HG02970 (cell line): ENCODE data around the gene YPEL2.
"Not testable (repeated sequence)": the region's sequence is repeated elsewhere in the genome, so short reads cannot be mapped to it uniquely, and the experiment has no call there.

Source experiments
- ATAC-seq: cut with Tn5 transposase; IDR thresholded peaks from one replicate; pipeline ENCODE4 v1.9.1; 2021; ENCODE audit warnings: mild to moderate bottlenecking, moderate library complexity, moderate number of reproducible peaks; ENCODE audit not compliant: unreplicated experiment, low FRiP score

The YPEL2 gene

DNA sequence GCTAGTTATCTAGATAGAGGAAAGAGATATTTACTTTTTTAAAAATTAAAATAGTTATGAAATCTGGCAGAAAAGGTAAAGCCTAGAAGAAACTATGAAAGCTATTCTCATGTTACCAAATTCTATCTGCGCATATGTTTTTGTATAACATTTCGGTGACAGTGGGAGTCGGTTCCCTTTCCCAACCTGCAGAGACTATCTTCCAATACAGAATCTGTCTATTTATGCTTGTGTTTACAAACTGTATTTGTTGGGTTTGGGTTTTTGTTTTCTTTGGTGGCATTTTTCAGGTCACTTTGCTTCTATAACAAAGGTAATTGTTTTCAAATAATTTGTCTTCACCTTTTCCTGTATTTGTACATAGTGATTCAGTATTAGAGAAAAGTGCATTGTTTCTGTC, 69.8 kb downstream of the YPEL2 start:
- ATAC-seq = no peak

GRCh38 chr17:59401725-59402124, 70.3 kb downstream of the YPEL2 start:
- ATAC-seq = no peak

- ATAC-seq = no peak
These were observed 71.3 kb downstream of the YPEL2 start for GRCh38 chr17:59402760-59403159.

DNA sequence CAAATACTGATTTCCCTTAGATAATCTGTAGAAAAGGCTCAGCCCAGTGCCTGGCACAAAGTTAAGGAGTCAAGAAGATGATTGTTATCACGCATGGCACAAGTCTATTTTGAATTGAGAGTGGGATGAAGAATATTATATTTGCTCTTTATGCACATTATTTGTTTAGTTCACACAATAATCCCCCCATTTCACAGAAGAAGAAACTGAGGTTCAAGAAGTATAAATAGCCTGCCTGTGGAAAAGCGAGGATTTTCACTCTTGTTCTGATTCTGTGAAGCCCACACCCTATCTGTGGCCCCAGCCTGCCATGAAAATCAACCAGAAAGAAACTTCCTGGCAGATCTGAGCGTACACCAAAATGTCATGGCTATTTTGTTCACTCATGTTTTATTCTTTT, 73.0 kb downstream of the YPEL2 start:
- ATAC-seq = no peak

- ATAC-seq = no peak
These were observed 74.7 kb downstream of the YPEL2 start for GRCh38 chr17:59405944-59406705.

DNA sequence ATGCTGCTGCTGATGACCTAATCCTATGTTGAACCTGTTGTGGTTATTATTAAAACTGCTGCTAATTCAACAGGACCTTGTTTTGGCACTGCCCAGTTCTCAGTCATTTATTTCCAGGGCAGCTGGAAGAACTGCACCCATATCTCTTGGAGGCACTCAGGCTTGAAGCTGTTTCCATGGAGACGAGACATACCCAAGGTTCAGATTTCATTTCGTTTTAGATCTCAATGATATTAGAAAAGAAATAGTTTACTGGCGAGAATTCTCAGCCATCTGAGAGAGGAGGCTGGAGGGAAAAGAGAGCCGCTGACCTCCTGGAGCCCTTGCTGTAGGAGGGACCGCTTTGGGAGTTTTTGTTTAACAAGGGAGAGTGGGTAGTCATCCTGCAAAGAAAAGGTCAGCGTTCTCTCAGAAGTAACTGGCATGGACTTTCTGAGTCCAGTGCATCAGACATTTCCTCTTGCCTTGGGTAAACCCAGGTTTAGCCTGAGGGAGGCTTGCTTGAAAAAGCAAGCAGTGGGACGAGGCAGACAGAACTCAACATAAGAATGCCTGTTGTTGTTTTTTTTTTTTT, 75.4 kb downstream of the YPEL2 start:
- no peak for ATAC-seq

- no peak for ATAC-seq
These were observed 78.0 kb downstream of the YPEL2 start for GRCh38 chr17:59409336-59410048.

- ATAC-seq = no peak
These were observed 78.6 kb downstream of the YPEL2 start for GRCh38 chr17:59410049-59410437.

DNA sequence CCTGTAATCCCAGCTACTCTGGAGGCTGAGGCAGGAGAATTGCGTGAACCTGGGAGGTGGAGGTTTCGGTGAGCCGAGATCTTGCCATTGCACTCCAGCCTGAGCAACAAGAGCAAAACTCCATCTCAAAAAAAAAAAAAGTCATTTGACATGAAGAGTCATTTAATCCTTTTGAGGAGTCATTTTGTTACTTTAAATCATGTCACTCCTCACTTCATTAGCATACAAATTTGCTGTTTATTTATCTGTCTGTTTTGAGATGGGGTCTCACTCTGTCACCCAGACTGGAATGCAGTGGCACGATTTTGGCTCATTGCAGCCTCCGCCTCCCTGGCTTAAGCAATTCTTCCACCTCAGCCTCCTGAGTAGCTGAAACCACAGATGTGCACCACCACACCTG, 81.0 kb downstream of the YPEL2 start:
- ATAC-seq = not testable (repeated sequence)

DNA sequence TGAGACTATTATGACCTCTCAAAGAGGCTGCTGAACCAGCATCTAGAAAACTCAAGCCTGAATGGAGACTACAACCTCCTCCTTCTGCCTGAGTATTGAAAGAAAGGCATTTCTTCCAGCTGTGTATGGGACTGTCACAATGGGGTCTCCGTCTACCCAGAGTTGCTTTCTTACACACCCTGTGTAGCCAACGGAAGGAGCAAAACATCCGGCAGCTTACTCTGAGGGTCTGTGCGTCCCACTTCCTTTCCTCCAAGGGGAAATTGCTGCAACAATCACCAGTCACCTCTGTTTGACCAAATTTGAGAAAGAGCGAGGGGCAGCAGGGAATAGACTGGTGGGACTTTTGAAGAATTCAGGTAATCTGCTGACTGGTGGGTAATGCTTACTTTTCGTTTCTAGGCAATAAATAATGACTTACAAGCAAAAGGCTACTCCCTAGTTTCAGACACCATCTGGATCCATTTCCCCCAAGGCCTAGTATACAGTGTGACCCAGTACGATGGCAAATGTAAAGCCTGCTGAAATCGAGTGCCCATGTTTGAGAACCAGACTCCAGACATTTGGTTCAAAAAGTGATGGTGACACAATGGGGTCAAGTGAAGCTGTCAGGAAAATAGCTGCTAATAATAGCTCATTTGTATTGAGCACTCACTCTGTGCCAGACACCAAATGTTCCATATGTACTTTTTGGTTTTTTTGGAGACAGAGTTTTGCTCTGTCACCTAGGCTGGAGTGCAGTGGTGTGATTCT, 81.7 kb downstream of the YPEL2 start:
- ATAC-seq = no peak

- ATAC-seq = no peak
These were observed 83.9 kb downstream of the YPEL2 start for GRCh38 chr17:59415397-59415796.

DNA sequence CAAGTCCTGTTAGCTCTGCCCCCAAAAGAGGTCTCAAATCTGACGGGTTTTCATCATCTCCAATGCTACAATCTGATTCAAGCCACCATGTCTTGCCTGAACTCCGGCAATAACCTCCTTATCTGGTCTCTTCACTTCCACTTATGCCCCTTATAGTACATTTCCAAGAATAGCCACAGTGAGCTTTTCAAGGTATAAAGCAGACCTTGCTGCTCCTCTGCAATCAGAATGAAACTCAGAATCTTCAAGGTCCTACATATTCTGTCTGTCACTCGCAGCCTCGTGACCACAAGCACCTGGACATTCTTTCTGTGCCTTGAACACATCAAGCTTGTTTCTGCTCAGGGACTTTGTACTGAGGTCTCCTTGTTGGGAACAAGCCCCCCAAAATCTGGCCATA, 84.7 kb downstream of the YPEL2 start:
- ATAC-seq = no peak

DNA sequence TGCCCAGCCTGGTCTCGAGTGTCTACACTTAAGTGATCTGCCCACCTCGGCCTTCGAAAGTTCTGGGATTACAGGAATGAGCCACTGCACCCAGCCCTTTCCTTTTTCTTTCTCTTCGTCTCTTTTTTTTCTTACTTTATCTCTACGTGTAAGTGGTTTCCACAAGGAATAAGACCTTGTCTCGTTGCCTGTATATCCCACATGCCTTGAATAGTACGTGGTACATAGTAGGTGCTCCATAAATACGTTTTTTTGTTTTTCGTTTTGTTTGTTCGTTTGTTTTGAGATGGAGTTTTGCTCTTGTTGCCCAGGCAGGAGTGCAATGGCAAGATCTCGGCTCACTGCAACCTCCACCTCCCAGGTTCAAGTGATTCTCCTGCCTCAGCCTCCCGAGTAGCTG, 86.0 kb downstream of the YPEL2 start:
- ATAC-seq = no peak

DNA sequence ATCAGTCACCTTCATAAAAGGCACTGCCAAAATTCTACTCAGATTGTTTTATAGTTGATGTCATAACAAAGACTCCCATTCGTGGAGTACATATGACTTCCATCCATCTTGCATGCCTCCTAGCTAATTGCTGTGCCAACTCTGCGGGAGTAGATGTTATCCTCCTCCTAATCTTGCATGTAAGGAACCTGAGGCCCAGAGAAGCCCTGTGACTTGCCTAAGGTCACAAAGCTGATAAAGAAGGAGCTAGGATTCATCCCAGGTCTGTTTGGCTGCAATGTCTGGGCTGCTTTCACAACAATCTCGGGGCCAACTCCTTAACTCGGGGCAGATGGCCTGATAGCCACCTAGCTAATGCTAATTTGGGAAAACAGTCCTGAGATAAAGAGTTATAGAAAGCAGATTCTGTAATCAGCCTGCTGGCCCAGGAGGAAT, 87.3 kb downstream of the YPEL2 start:
- no peak for ATAC-seq

- ATAC-seq = no peak
These were observed 89.4 kb downstream of the YPEL2 start for GRCh38 chr17:59420901-59421300.

GRCh38 chr17:59421722-59422121, 90.3 kb downstream of the YPEL2 start:
- ATAC-seq = no peak

- ATAC-seq = no peak
These were observed 91.8 kb downstream of the YPEL2 start for GRCh38 chr17:59423137-59423724.

DNA sequence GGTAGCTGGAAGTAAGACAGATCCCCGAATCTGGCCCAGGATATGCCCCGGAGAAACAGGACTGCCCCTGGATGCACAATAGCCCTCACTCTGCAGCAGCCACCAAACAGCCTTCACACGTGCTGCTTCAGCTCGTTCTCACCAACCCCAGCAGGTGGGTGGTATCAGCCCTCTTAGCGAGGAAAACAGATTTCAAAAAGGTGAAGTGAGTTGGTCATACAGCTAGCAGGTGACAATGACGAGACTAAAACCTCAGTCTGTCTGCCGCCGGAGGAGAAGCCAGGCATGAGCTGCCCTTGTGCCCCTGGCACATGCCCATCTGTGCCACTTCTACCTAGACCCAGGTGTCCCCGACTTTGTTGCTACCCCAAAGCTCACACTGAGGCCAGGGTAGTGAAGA, 92.4 kb downstream of the YPEL2 start:
- no peak for ATAC-seq

GRCh38 chr17:59424331-59424730, 92.9 kb downstream of the YPEL2 start:
- ATAC-seq = no peak

DNA sequence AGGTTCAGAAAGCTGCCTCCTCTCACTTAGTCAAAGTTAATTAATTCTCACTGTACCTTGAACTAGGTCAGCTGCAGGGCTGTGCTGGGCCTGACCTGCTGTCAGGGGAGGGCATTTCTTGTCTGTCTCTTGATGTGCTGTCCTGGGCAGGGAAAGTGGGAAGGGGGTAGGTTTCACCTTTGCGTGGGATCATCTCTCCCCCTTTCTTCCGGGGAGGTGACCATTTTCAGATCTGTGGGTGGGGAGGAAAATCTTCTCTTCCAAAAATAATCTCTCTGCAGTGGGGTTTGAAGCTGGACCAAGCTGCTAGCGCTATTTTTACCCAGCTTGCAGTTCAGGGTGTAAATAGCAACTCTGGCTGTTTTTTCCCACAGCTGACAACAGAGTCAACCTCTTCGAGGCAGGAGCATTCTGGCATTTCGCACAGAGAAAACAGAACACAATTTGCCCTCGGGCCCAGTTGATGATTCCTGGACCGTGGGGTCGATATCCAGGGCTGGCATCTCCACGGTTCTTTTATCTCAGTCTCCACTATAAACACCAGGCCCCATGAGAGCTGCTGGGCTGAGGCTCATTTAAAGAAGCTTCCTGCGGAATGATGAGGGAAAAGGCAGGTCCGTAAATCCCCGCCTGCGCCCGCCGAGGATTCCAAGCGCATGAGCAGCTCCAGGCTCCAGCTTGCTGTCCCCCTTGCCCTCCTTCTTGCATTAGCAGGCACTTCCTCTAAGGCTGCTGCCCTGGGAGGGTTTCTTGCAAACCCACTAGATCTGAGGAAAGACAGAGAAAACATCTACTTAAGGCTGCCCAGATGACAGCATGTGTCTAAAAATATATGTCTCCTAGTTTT, 93.9 kb downstream of the YPEL2 start:
- no peak for ATAC-seq
